Neuron (in vitro differentiated cells): ENCODE data around the gene RELCH.

Experiments used
- H2AFZ ChIP-seq: one replicate; pipeline ENCODE4 v1.6.1; 2013; ENCODE audit warnings: low read depth, mild to moderate bottlenecking, inconsistent platforms, low read length, moderate library complexity
- H3K27me3 ChIP-seq: one replicate; pipeline ENCODE4 v1.6.1; 2013; ENCODE audit warnings: low read length; ENCODE audit not compliant: insufficient read depth
- H3K36me3 ChIP-seq: one replicate; pipeline ENCODE4 v1.6.1; 2013; ENCODE audit warnings: low read length; ENCODE audit not compliant: insufficient read depth
- H3K4me1 ChIP-seq: one replicate; pipeline ENCODE4 v1.6.1; 2013; ENCODE audit warnings: low read length; ENCODE audit not compliant: insufficient read depth
- H3K4me3 ChIP-seq: 2 replicates; pipeline ENCODE4 v1.5.1; 2013; ENCODE audit warnings: mild to moderate bottlenecking, low read length, moderate library complexity
- H3K9me3 ChIP-seq: one replicate; pipeline ENCODE4 v1.6.1; 2013; ENCODE audit warnings: low read length

The RELCH gene

GRCh38 chr18:62346333-62347088 is 159.5 kb downstream of the RELCH start:
- Histone ChIP-seq H3K4me3 (no peak overlapping the region), H2AFZ (peak overlapping the region; percentile 10), H3K27me3 (no peaks in the 10 kb centered on the region), H3K9me3 (no peaks in the 10 kb centered on the region), H3K36me3 (no peaks in the 10 kb centered on the region), H3K4me1 (peaks cover 10% of the 10 kb centered on the region)

DNA sequence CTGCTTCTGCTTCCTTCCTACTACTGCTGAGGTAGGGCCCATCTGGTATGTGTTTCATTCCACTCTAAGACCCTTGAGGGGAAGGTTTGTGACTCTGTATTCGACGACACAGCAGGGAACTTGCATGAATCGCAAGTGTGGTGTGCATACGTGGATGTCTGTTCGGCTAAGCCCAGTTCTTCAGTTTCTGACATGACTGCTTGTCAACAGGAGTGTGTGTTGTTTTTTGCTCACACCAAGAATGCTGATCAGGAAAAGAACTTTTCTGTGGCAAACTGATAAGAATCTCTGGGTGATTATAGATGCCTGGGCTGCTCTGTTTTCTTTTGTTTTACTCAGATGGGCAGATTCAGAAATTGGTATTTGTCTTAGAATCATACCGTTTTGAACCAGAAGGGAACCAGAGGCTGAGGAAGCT is 160.0 kb downstream of the RELCH start:
- Histone ChIP-seq H3K4me3 (no peak overlapping the region), H3K9me3 (no peaks in the 10 kb centered on the region), H3K27me3 (no peaks in the 10 kb centered on the region), H3K4me1 (peaks cover 10% of the 10 kb centered on the region), H2AFZ (no peak overlapping the region), H3K36me3 (no peaks in the 10 kb centered on the region)

- Histone ChIP-seq H3K27me3 (no peaks in the 10 kb centered on the region), H3K4me3 (no peak overlapping the region), H3K4me1 (peaks cover 10% of the 10 kb centered on the region), H3K9me3 (no peaks in the 10 kb centered on the region), H3K36me3 (no peaks in the 10 kb centered on the region), H2AFZ (no peak overlapping the region)
Measured at GRCh38 chr18:62348474-62348873, 161.4 kb downstream of the RELCH start.

DNA sequence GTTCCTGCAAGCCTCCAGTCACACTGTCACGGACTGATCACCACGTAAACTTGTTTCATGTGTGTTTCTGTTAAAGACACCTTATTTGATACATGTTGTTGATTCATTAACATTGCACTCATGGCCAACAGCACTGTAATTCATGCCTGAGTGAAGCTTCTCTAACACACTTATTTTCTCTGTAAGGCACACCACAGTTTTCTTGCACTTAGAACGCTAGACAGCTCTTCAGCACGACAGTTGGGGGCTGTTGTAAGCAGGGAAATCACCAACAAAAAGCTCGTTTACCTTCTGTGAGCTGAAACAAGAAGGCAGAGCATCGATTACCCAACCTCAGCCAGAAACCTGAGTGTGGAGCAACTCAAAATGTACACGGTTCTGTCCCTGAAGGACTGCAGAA is 166.1 kb downstream of the RELCH start:
- Histone ChIP-seq H3K4me1 (no peaks in the 10 kb centered on the region), H3K36me3 (no peaks in the 10 kb centered on the region), H2AFZ (no peak overlapping the region), H3K9me3 (no peaks in the 10 kb centered on the region), H3K4me3 (no peak overlapping the region), H3K27me3 (no peaks in the 10 kb centered on the region)

DNA sequence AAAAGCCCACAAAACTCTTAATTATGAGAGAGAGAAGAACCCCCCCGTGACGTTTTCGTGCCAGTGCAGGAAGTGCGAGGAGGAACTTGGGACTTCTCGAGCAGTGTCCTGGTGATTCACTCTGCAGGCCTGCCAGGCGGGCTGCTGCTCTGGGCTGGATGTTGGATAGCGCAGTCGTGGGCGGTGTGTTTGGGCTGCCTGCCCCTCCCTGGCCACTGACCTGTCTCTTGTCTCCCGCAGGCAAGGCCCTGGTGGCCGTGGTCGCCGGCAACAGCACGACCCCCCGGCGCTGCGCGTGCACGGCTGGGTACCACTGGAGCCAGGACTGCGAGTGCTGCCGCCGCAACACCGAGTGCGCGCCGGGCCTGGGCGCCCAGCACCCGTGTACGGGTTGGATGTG is 167.1 kb downstream of the RELCH start:
- Histone ChIP-seq H3K4me3 (no peak overlapping the region), H3K4me1 (no peaks in the 10 kb centered on the region), H3K36me3 (no peaks in the 10 kb centered on the region), H3K27me3 (no peaks in the 10 kb centered on the region), H3K9me3 (no peaks in the 10 kb centered on the region), H2AFZ (no peak overlapping the region)

DNA sequence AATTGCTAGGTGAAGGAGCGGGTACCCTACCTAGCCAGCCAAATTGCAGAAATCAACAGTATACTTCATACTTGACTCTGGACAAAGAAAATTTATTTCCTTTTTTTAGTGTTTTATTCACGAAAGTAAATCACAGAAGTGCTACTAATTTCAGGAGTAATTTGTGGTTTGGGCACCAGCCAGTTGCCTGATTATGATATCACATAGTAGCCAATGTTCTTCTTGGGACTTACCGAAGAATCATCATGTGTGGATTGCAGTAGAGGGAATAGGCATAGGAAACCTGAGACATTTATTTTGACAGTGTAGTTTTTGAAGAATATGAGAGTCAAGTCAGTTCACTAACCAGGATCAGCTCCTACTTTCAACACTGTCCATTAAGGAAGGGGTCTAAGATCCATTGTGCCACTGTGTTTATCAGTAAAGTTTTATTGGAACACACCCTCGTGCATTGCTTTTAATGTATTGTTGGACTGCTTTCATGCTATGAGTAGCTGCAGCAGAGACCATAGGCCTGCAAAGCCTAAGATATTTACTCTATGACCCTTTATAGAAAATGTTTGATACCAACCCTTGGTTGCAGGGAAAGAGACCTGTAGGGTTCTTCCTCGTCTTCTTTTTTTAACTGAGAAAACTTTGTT is 170.1 kb downstream of the RELCH start:
- no peaks in the 10 kb centered on the region for H3K9me3 ChIP-seq
- no peaks in the 10 kb centered on the region for H3K4me1 ChIP-seq
- no peaks in the 10 kb centered on the region for H3K27me3 ChIP-seq
- no peak overlapping the region for H3K4me3 ChIP-seq
- no peak overlapping the region for H2AFZ ChIP-seq
- H3K36me3 ChIP-seq, result no peaks in the 10 kb centered on the region
